K562 (cell line): ENCODE results near the gene LBH. TPM values are rescaled to one million over a fixed set of nuclear protein-coding genes. Genes with fewer than 3 reads are reported as not detected.
A peak's percentile ranks its signal among the peaks of the same experiment; 100 is the strongest.

Experiments
- ATF2 ChIP-seq: sonication (generic); formaldehyde crosslinking; IDR thresholded peaks from 2 replicates; pipeline ENCODE4 v1.8.1; 2022; ENCODE audit warnings: missing genetic modification reagents
- MIER1 ChIP-seq: fragments of 450-650 bp; IDR thresholded peaks from 2 replicates; pipeline ENCODE4 v1.6.1; 2016; ENCODE audit warnings: antibody characterized with exemption, mild to moderate bottlenecking, low read depth
- POLR2G ChIP-seq: fragments of 200-400 bp; formaldehyde crosslinking; IDR thresholded peaks from 2 replicates; pipeline ENCODE4 v1.6.1; 2017; ENCODE audit warnings: low read depth, mild to moderate bottlenecking, antibody characterized with exemption, low read length, moderate library complexity
- PRDM10 ChIP-seq: fragments of 450-650 bp; IDR thresholded peaks from 2 replicates; pipeline ENCODE4 v1.6.1; 2018; ENCODE audit not compliant: partially characterized antibody
- RBBP5 ChIP-seq: fragments of 200-600 bp; sonication (generic); IDR thresholded peaks from 2 replicates; pipeline ENCODE4 v1.6.1; 2012; ENCODE audit warnings: borderline replicate concordance, mild to moderate bottlenecking, low read length, control low read depth, inconsistent platforms; ENCODE audit not compliant: insufficient read depth, poor library complexity, severe bottlenecking
- SMAD4 ChIP-seq: fragments of 250-450 bp; sonication (Bioruptor Pico); conservative IDR thresholded peaks from 2 replicates; pipeline ENCODE4 v1.8.0; 2021; ENCODE audit warnings: inconsistent platforms, mild to moderate bottlenecking, moderate library complexity
- TBP ChIP-seq: optimal IDR thresholded peaks from 2 replicates; pipeline ENCODE3; 2011; ENCODE audit warnings: low read depth, low read length, improper control_type of control experiment
- TCF7L2 ChIP-seq: fragments of 150-350 bp; IDR thresholded peaks from 2 replicates; pipeline ENCODE4 v1.6.1; 2016; ENCODE audit warnings: low read depth, mild to moderate bottlenecking, low read length, moderate library complexity
- THRB ChIP-seq: fragments of 450-650 bp; formaldehyde crosslinking; conservative IDR thresholded peaks from 2 replicates; pipeline ENCODE4 v1.4.0; 2022; ENCODE audit warnings: mild to moderate bottlenecking, missing genetic modification characterization
- USF1 ChIP-seq: sonication (generic); formaldehyde crosslinking; IDR thresholded peaks from 2 replicates; pipeline ENCODE4 v1.9.0; 2022; ENCODE audit warnings: mild to moderate bottlenecking, missing genetic modification reagents
- ZFX ChIP-seq: sonication (generic); formaldehyde crosslinking; IDR thresholded peaks from 2 replicates; pipeline ENCODE4 v1.8.0; 2022; ENCODE audit warnings: mild to moderate bottlenecking, missing genetic modification reagents, moderate library complexity
- ZNF740 ChIP-seq, 3 experiments: fragments of 200-800 bp in 1 of 3; sonication (Bioruptor generic) in 1 of 3; sonication (generic) in 1 of 3; formaldehyde crosslinking in 1 of 3; IDR thresholded peaks; 2 replicates each; pipeline versions ENCODE4 v1.6.1 to v1.8.0; 2016 to 2022; ENCODE audit warnings: mild to moderate bottlenecking in 2 of 3, missing compliant biosample characterization in 2 of 3, missing genetic modification characterization in 2 of 3, missing genetic modification reagents in 1 of 3
- polyA plus RNA-seq, 8 experiments: library from polyadenylated mRNA; depleted of rRNA in 4 of 8; stranded (reverse) in 5 of 8; unstranded in 3 of 8; fragments of >200 nt; fragmentation: Nextera tagmentation in 2 of 8; fragmentation: Illumina TruSeq in 1 of 8; extraction: Ambion mirVana in 2 of 8; extraction: Trizol in 1 of 8; gene quantifications; 2 replicates each; pipeline versions ENCODE4 v1.2.1 to v1.2.3, GENCODE V29; 2011 to 2014; ENCODE audit warnings: inconsistent platforms in 1 of 8, missing spikeins in 1 of 8
- total RNA-seq, 7 experiments: library from RNA; depleted of rRNA in 6 of 7; stranded (reverse); fragments of >200 nt in 6 of 7; fragmentation: Illumina TruSeq in 2 of 7; extraction: Trizol in 2 of 7; gene quantifications; 2 replicates each; pipeline versions ENCODE4 v1.2.1 to v1.2.3, GENCODE V29; 2011 to 2021; ENCODE audit warnings: low replicate concordance in 1 of 7

LBH gene
- total and polyA plus RNA-seq, 9 of the 15 experiments (the other 6 are each of a cell fraction or from before 2014, with no cell fraction given), result 3.1 to 13.4 (median 7.4) TPM

GRCh38 chr2:30231996-30232800 lies 864 bp downstream of the LBH start (continued):
- TF ChIP-seq RBBP5, result peak; percentile 57
- TF ChIP-seq ZFX, result peak; percentile 59
- TF ChIP-seq ATF2 (CRISPR knock-in tag), result no peak
- no peak for TF ChIP-seq MIER1
- peak; percentile 67 for TF ChIP-seq PRDM10
- no peak for TF ChIP-seq TCF7L2
- no peak for TF ChIP-seq TBP
- TF ChIP-seq SMAD4, result no peak
- TF ChIP-seq USF1 (CRISPR knock-in tag), result peak; percentile 66
- TF ChIP-seq THRB (CRISPR knock-in tag), result no peak
- no peak for TF ChIP-seq ZNF740 (CRISPR knock-in tag; IDR thresholded peaks at IDR 0.05)
- peak in 1 of 2 experiments; percentile 11; a peak in 1 of 4 replicates for TF ChIP-seq ZNF740 (tag; IDR thresholded peaks at IDR 0.05)
- TF ChIP-seq POLR2G, result 0 out of 2 replicates have a peak, but pooled peaks have one; percentile 7
